Measurements from ENCODE around the gene CSPG4. TPM values are rescaled to one million over a fixed set of nuclear protein-coding genes. Genes with fewer than 3 reads are reported as not detected.

Gene CSPG4
- total RNA-seq, 2 donors from 2014 or later = 16.8 to 27.6 TPM

Other genes with a start within 250 kb of the CSPG4 start
- gene PTPN9, start 133.5 kb downstream of the CSPG4 start, total RNA-seq = 10 to 100 TPM; 12.5 to 13.4 TPM
- 10 to 100 TPM; 15.6 to 21.4 TPM for gene SNUPN, start 87.1 kb downstream of the CSPG4 start, total RNA-seq
- 10 to 100 TPM; 44.1 to 49.9 TPM for gene IMP3, start 72.6 kb downstream of the CSPG4 start, total RNA-seq
- 10 to 100 TPM; 14.3 to 17.0 TPM for gene SNX33, start 64.9 kb downstream of the CSPG4 start, total RNA-seq
- gene UBE2Q2, start 130.6 kb upstream of the CSPG4 start, total RNA-seq = 10 to 100 TPM; 24.1 to 25.4 TPM
- gene FBXO22, start 191.0 kb upstream of the CSPG4 start, total RNA-seq = 10 to 100 TPM; 16.6 to 17.3 TPM